Thoracic aorta (tissue), 2 donors: ENCODE measurements around the gene AMOTL2. TPM values are rescaled to one million over a fixed set of nuclear protein-coding genes. Genes with fewer than 3 reads are reported as not detected.
A peak's percentile ranks its signal among the peaks of the same experiment; 100 is the strongest.

Experiments
- ATAC-seq: fragments of 150-250 bp; one replicate; pipeline ENCODE4 v1.8.0; 2017; ENCODE audit warnings: low read depth; ENCODE audit not compliant: insufficient number of reproducible peaks, low FRiP score
- DNase-seq: peaks from one replicate; pipeline ENCODE4 v3.0.0-alpha.2; 2020; ENCODE audit warnings: low spot score
- H3K27ac ChIP-seq, 2 donors: fragments of 200-600 bp; sonication (generic); 1 replicate in 1 of 2; 2 replicates in 1 of 2; pipeline ENCODE4 v1.5.1; 2016; ENCODE audit warnings: mild to moderate bottlenecking in 2 of 2, moderate library complexity in 2 of 2
- H3K27me3 ChIP-seq: fragments of 200-600 bp; sonication (generic); replicated peaks from 2 replicates; pipeline ENCODE4 v1.6.0; 2016; ENCODE audit warnings: mild to moderate bottlenecking; ENCODE audit not compliant: insufficient read depth
- H3K36me3 ChIP-seq: fragments of 200-600 bp; sonication (generic); one replicate; pipeline ENCODE4 v1.5.1; 2016
- H3K4me1 ChIP-seq, 2 donors: fragments of 200-600 bp; sonication (generic); 1 replicate in 1 of 2; 2 replicates in 1 of 2; pipeline versions ENCODE4 v1.5.1 to v1.6.0; 2016; ENCODE audit warnings: low read depth in 2 of 2, mild to moderate bottlenecking in 1 of 2; ENCODE audit not compliant: control insufficient read depth in 1 of 2
- H3K4me3 ChIP-seq: fragments of 200-600 bp; sonication (generic); 2 replicates; pipeline ENCODE4 v1.5.1; 2016; ENCODE audit warnings: mild to moderate bottlenecking
- H3K9me3 ChIP-seq: fragments of 200-600 bp; sonication (generic); 2 replicates; pipeline ENCODE4 v1.5.1; 2016
- CTCF ChIP-seq: fragments of 200-600 bp; sonication (generic); IDR thresholded peaks from one replicate; pipeline ENCODE4 v1.5.1; 2019; ENCODE audit warnings: antibody characterized with exemption
- total RNA-seq, 2 donors: library from RNA; depleted of rRNA; stranded (reverse); fragments of >200 nt; gene quantifications; one replicate each; pipeline versions ENCODE4 v1.1.0 to v1.2.3, GENCODE V29; 2016

The AMOTL2 gene
- total RNA-seq, 2 donors from 2014 or later = 62.4 to 161 TPM

GRCh38 chr3:134372396-134373270 lies 1.6 kb downstream of the AMOTL2 start:
- peaks cover 34% of the 10 kb centered on the region for H3K36me3 ChIP-seq
- H3K4me1 ChIP-seq = peaks cover 45 to 62% of the 10 kb centered on the region in 2 donors
- H3K27me3 ChIP-seq = no peaks in the 10 kb centered on the region
- H3K9me3 ChIP-seq = no peaks in the 10 kb centered on the region
- no peak for ATAC-seq
- peak overlapping the region; percentile 98 to 100 for H3K27ac ChIP-seq
- H3K4me3 ChIP-seq = peak overlapping the region; percentile 93
- TF ChIP-seq CTCF = no peak
- DNase-seq = no peak

DNA sequence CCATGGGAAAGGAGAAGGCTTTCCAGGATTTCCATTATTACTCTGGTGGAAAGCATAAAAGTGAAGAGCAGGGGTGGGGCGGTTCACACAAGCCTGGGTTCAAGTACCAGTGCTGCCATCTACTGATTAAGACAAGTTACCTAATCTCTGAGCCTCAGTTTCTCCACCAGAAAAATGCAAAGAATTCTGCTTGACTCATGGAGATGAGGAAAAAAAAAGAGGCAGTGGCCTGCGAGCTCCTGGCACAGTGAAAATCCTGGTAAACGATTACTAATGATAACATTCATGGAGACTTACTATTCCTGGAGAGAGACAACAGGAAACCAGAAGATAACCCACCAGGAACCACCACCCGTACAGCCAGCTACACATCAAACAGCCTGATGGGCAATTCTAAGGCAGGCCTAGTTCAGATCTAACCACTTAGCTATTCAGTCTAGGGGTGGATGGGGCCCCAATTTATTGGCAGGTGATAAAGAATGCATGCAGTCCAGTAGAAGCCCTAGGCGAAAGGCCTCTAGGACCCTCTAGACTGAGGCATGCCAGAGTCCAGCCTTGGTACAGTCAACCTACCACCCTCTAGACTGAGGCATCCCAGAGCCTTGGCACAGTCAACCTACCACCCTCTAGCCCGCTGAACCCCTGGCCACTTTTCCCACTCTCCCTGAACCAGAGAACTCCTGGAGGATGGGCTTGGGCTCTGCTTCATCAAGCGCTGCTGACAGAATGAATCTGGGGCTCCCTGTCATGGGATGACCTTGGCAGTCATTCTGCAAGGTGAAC lies 2.5 kb downstream of the AMOTL2 start:
- Histone ChIP-seq H3K27ac (peak overlapping the region; percentile 73 to 98), H3K36me3 (peaks cover 40% of the 10 kb centered on the region), H3K9me3 (no peaks in the 10 kb centered on the region), H3K4me3 (peak overlapping the region; percentile 93), H3K27me3 (no peaks in the 10 kb centered on the region), H3K4me1 (peaks cover 51 to 71% of the 10 kb centered on the region in 2 donors)
- DNase-seq (no peak), ATAC-seq (no peak)
- no peak for TF ChIP-seq CTCF

DNA sequence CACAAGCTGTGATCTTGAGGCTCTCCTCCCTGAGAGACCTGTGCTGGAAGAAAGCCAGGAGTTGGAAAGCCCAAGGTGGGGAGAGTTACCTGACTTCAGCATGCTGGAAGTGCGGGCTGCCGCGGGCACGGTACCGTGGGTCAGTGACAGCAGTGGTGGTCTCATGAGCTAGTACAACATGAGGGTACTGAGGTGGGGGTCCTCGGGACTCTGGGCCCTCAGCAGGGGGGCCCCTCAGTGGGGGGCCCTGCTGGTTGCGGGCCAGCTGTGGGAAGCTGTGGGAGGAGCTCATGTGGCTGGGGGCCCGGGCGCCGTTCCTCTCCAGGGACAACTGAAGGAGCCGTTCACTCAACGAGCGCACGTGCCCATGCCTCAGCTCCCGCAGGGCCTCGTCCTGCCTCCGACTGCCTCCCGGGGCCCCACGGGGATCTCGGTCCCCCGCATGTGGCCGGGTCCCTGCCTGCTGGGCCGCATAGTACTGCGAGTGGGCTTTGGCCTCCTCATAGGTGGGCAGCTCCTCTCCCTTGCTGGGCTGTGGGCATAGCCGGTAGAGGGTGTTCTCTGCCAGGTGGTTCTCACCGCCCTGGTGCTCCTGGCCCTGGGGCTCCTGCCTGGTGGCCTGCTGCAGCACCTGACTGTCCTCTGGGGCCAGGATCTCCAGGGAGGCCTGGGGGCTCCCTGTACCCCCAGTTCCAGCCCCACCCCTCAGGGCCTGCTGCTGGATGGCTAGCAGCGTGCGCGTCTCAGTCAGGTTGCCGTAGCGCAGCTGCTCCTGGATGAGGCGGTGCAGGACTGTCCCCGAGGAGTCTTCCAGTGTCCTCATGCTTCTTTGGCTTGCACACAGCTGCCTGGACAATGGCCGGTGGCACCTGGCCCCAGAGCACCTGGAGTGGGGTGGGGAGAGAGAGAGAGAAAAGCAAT lies 3.4 kb downstream of the AMOTL2 start:
- Histone ChIP-seq H3K9me3 (no peaks in the 10 kb centered on the region), H3K27ac (peak overlapping the region; percentile 73 to 98), H3K27me3 (no peaks in the 10 kb centered on the region), H3K4me1 (peaks cover 55 to 79% of the 10 kb centered on the region in 2 donors), H3K36me3 (peaks cover 44% of the 10 kb centered on the region), H3K4me3 (peak overlapping the region; percentile 93)
- ATAC-seq (no peak), DNase-seq (no peak)
- no peak for TF ChIP-seq CTCF

- H3K27me3 ChIP-seq = no peaks in the 10 kb centered on the region
- DNase-seq (no peak), ATAC-seq (no peak)
- peaks cover 61 to 82% of the 10 kb centered on the region in 2 donors for H3K4me1 ChIP-seq
- no peaks in the 10 kb centered on the region for H3K9me3 ChIP-seq
- no peak for TF ChIP-seq CTCF
- H3K4me3 ChIP-seq = peak overlapping the region; percentile 93
- peak overlapping the region; percentile 73 to 98 for H3K27ac ChIP-seq
- peaks cover 52% of the 10 kb centered on the region for H3K36me3 ChIP-seq
Measured at GRCh38 chr3:134369861-134370596, 4.2 kb downstream of the AMOTL2 start.
